ENCODE results near the gene DNAJC12.
"Not testable (repeated sequence)": the region's sequence is repeated elsewhere in the genome, so short reads cannot be mapped to it uniquely, and the experiment has no call there.

DNAJC12 gene

DNA sequence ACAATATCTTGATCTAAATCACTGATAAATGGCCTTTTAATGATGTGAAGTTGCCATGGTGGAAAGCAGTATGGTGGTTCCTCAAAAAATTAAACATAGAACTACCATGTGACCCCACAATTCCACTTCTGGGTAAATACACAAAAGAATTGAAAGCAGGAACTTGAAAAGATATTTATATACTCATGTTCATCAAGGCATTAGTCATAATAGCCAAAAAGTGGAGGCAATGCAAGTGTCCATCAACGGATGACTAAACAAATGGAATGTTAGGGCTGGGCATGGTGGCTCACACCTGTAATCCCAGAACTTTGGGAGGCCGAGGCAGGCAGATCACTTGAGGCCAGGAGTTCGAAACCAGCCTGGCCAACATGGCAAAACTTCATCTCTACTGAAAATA, 2.0 kb upstream of the DNAJC12 start:
- DNase-seq (ENCODE audit: low spot score), result no peak

- not testable (repeated sequence) for DNase-seq (ENCODE audit: low spot score)
Measured at GRCh38 chr10:67839511-67839910, 1.5 kb upstream of the DNAJC12 start.

- no peak for DNase-seq (ENCODE audit: low spot score)
Measured at GRCh38 chr10:67836972-67837371, 1.0 kb downstream of the DNAJC12 start.

DNA sequence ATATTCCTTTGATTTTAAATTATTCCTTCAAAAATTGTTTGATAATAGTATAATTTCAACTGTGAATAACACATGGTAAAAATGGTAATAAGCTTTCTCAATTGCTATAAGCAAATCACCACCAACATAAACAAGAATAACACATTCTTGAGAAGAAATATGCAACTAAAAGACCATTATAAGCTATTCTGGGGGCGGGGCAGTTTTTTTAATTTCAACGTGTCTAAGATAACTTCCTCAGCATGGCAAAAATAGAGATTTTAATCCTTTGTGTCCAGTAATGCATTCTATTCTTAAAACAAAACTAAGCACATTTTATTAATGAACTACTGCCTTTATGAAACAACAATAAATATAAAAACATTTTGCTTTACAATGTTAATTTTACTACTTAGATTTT, 1.5 kb downstream of the DNAJC12 start:
- no peak for DNase-seq (ENCODE audit: low spot score)

DNA sequence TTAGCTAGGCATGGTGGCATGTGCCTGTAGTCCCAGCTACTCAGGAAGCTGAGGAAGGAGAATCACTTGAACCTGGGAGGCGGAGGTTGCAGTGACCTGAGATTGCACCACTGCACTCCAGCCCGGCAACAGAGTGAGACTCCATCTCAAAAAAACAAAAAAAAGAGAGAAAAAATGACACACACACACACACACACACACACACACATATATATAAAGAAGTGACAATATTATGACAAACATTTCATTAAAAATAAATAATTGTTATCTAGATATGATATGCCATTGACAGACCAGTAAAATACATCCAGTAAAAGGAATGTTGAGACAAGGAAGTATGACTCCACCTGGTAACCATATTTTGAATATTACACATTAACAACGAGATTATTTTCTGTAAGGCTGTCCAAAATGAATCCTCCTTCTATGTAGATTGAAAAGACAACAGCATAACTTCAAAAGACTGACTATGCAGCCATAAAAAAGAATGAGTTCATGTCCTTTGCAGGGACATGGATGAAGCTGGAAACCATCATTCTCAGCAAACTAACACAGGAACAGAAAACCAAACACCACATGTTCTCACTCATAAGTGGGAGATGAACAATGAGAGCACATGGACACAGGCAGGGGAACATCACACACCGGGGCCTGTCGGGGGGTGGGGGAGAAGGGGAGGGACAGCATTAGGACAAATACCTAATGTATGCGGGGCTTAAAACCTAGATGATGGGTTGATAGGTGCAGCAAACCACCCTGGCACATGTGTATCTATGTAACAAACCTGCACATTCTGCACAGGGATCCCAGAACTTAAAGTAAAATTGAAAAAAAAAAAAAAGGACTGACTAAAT, 2.2 kb downstream of the DNAJC12 start:
- not testable (repeated sequence) for DNase-seq (ENCODE audit: low spot score)

- no peak for DNase-seq (ENCODE audit: low spot score)
Measured at GRCh38 chr10:67834375-67834774, 3.6 kb downstream of the DNAJC12 start.

DNA sequence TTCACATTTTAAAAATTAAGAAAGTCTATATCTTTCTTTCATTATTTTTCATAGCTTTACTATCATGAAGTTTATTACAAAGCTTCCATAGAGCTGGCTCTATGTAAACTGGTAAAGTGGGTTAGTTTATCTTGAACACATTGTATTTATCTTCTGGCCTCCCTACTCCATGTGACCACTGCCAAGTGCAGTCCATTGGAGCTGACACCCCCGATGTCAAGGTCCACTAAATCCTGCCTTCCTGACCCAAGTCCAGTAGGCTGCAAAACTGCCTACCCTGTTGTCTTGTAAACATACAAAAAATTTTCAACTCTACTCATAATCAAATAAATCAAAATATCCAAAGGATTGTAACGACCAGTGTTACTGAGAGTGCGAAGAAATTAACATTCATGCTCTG, 10.2 kb downstream of the DNAJC12 start:
- DNase-seq (ENCODE audit: low spot score), result no peak

DNA sequence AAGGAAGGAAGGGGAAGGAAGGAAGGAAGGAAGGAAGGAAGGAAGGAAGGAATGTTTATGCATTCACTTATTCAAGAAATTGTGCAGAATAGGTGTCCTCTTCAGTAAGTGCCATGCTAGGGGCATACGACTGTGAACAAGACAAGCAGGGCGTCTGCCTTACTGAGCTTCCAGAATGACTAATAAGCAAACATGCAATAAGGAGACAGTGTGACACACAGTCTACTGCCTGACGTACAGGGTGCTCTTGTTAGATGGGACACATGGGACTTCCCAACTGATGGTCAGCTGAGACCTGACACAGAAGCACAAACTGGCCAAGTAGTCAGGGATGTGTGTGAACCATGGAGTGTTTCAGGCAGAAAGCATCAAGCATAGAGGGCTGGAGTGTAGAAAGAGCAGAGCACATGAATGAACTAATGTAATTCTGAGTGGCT, 18.2 kb downstream of the DNAJC12 start:
- no peak for DNase-seq (ENCODE audit: low spot score)

GRCh38 chr10:67818323-67818722, 19.7 kb downstream of the DNAJC12 start:
- peak; percentile 58 for DNase-seq (ENCODE audit: low spot score)

- no peak for DNase-seq (ENCODE audit: low spot score)
Measured at GRCh38 chr10:67816719-67817118, 21.3 kb downstream of the DNAJC12 start.

DNA sequence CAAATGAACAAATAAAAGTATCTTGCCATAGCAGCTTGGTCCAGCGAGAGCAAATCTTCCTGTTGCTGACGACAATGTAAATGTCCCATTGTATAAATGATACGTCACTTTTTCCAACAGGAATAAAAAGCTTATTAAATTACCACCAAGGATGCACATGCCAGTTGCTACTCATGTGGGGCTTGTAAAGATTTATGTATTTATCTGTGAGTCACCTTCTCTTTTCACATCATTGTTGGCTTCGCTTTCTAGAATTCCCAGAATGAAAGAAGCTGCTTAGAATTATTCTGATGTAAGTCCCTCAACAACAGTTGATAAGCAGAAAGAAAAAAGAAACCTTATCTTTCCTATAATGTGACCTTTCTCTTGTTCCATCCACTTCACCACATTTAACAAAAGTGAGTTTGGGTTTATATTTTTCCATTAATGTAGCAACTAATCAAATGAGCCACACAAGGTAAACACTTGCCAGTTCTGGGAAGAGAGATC, 22.4 kb downstream of the DNAJC12 start:
- DNase-seq (ENCODE audit: low spot score), result peak; percentile 34

DNA sequence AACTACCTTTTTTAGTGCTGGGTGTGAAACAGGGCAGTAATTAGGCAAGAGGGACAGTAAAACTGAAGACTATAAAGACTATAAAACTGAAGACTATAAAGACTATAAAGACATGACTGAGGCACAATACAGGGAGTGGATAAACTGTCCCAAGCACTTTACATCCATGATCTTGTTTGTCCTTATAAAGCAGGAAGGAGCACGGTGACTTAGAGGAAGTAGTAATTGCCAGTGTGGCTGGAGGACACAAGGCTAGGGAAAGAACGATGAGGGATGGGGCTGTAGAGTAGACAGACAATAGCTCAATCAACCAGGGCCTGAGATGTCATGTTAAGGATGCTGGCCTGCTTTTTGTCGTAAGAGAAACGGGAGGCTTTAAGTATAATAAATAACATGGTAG, 26.0 kb downstream of the DNAJC12 start:
- no peak for DNase-seq (ENCODE audit: low spot score)

DNA sequence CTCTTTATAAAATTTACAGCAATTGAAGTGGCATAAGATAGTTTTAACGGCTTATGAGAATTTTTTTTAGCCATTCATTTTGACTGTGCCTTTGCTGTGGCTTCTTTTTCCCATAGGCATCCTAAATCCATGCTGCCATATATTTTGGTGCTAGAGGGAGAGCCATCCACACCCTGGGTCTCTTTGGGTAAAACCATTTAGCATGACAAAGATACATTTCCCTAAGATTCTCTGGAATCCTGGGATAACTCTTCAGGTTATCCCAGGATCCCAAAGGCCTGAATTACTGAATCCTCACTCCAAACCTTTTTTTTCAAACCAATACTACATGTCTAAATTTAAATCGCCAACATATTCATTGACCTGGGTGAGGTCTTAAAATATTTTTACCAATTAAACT, 28.9 kb downstream of the DNAJC12 start:
- no peak for DNase-seq (ENCODE audit: low spot score)

DNA sequence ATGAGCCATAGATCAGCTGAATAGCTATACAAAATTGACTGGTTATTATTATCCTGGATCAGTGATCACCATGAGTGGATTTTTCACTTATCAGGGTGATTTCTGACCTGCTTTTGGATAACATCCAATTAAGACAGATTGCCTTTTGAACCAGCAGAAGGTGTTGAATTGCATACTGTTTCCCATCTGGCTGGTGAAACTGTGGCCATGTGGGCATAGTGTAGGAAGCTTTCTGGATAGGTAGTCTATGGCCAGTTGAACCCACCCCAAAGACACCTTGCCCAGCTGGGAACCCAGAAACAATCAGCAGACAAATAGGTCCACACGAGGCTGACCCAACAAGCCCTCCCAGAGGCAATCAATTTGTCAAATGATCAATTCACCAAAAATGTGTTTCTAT, 29.3 kb downstream of the DNAJC12 start:
- no peak for DNase-seq (ENCODE audit: low spot score)

GRCh38 chr10:67807855-67808456, 30.0 kb downstream of the DNAJC12 start:
- no peak for DNase-seq (ENCODE audit: low spot score)

GRCh38 chr10:67804395-67804678, 33.7 kb downstream of the DNAJC12 start:
- DNase-seq (ENCODE audit: low spot score), result no peak

DNA sequence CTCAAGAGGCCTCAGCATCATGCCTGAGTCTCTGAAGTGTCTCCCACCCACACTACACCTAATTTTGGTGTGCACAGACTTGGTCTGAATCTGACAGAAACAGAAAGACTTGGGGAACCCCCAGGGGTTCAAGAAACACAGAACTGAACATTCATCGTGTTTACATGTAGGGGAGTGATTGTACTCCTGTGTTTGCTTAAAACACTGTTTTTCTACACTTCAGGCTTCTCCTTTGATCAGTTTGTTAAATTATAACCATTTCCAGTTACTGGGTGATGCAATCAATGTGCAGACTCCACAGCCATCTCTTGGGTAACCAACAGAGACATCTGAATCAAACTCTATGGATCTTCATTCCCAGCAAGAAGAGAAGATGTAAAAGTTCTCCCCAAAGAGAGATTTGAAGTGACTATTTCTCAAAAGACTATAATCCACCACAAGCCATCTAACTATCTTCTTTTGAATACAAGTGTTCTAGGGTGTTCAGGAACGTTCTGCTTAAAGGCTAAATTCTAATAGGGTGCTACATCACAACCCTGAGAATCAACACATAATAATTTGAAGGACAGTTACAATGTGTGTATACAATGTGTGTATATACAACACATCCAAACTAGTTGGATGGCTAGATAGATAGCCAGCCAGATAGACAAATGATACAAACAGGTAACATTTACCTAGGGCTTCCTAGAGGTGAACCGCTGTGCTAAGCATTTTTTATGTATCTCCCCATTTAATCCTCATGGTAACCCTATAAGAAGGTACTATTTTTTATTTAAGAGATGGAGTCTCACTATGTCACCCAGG, 34.2 kb downstream of the DNAJC12 start:
- no peak for DNase-seq (ENCODE audit: low spot score)

DNA sequence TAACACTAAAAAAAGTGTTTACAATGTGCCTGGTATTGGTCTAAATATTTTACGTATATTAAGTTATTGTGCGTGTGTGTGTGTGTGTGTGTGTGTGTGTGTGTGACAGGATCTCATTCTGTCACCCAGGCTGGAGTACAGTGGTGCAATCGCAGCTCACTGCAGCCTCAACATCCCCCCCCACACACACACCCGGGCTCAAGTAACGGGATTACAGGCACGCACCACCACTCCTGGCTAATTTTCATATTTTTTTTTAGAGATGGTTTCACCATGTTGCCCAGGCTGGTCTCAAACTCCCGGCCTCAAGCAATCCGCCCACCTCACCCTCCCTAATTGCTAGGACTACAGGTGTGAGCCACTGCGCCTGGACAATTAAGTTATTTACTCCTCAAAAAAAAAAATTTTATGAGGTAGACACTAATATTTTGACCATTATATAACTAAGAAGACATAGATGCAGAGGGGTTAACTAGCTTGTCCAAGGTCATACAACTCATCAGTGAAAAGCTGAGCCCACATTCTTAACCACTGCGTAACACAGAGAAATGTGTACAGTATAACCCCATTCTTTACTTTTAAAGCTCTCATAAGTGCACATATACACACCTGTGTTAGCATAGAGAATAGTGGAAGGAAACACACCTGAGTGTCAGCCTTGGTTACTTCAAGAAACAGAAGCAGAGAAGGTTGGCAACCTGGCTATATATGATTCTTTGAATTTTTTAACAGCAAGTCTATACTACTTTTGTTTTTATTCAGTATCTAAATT, 35.0 kb downstream of the DNAJC12 start:
- no peak for DNase-seq (ENCODE audit: low spot score)

DNA sequence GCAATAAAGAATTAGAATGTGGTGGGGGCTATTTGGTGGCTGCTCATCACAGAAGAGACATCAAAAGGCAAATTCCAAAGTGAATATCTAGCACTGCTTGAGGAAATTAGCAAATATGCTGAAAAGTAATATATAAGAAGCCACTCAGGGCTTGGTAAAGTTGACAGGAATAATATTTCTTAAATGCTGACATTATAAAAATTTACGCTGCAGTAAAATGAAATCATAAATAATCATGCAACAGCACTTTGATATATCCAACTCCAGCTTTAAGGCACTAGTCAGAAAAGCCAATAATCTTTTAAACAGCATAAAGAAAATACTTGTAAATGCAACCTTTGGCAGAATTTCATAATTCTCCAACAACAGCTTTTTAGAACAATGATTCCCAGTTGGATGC, 36.9 kb downstream of the DNAJC12 start:
- no peak for DNase-seq (ENCODE audit: low spot score)

GRCh38 chr10:67794909-67795460, 43.0 kb downstream of the DNAJC12 start:
- DNase-seq (ENCODE audit: low spot score), result no peak

- no peak for DNase-seq (ENCODE audit: low spot score)
Measured at GRCh38 chr10:67794256-67794655, 43.7 kb downstream of the DNAJC12 start.

DNA sequence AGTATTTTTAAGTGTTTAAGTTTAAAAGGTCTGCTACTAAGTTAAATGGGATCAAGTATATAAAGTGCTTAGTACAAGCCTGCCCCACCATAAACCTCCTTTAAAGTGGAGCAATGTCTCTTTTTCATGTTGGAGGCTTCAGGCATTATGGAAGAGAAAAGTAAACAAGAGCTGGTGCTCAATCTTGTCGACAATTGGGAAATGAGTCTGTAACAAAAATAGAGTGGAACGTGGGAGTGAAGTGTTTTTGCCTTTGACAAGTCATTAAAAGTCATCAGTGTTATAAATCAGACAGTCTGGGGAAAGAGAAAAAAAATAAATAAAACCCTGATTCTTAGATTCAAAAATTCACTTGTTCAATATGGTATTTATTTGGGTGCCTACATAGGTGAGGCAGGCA, 44.7 kb downstream of the DNAJC12 start:
- DNase-seq (ENCODE audit: low spot score), result no peak
